SK-N-SH (cell line): ENCODE measurements around the gene MAP3K12. TPM values are rescaled to one million over a fixed set of nuclear protein-coding genes. Genes with fewer than 3 reads are reported as not detected.

Experiments
- CTCF ChIA-PET: fragments of 300-600, 350-600 bp; formaldehyde crosslinking; extraction: SDS; loops from one replicate; lab custom pipeline; 2021; lab: Yijun Ruan, JAX
- POLR2A ChIA-PET: fragments of 350-600 bp; sonication (Branson Sonifier 250); formaldehyde crosslinking; extraction: SDS; loops from one replicate; lab custom pipeline; 2020; ENCODE audit warnings: antibody characterized with exemption, inconsistent platforms; lab: Yijun Ruan, JAX
- DNase-seq: peaks from one replicate; pipeline ENCODE4 v3.0.0; 2012
- H2AFZ ChIP-seq: fragments of 200-600 bp; sonication (generic); 2 replicates; pipeline ENCODE4 v1.8.1; 2016; ENCODE audit warnings: antibody characterized with exemption, mild to moderate bottlenecking, low read depth
- H3F3A ChIP-seq: fragments of 200-600 bp; sonication (generic); replicated peaks from 2 replicates; pipeline ENCODE3; 2016; ENCODE audit warnings: antibody characterized with exemption, mild to moderate bottlenecking; ENCODE audit not compliant: insufficient read depth
- H3K27ac ChIP-seq, 2 experiments: fragments of 200-500 bp in 1 of 2; fragments of 200-600 bp in 1 of 2; sonication (Bioruptor generic) in 1 of 2; sonication (generic), shearing (Covaris generic) in 1 of 2; 2 replicates each; pipeline versions ENCODE4 v1.5.1 to v1.6.1; 2014 to 2016; ENCODE audit warnings: low read depth in 2 of 2, inconsistent platforms in 1 of 2, low read length in 1 of 2, mild to moderate bottlenecking in 1 of 2, mixed read lengths in 1 of 2
- H3K27me3 ChIP-seq: fragments of 200-600 bp; sonication (generic), shearing (Covaris generic); 2 replicates; pipeline ENCODE4 v1.6.1; 2016; ENCODE audit warnings: mixed run types; ENCODE audit not compliant: insufficient read depth
- H3K36me3 ChIP-seq, 2 experiments: fragments of 200-500 bp in 1 of 2; fragments of 200-600 bp in 1 of 2; sonication (Bioruptor generic) in 1 of 2; sonication (generic) in 1 of 2; replicated peaks in 1 of 2; 2 replicates each; pipeline versions ENCODE3 to v1.5.1; 2014 to 2016; ENCODE audit warnings: low read length in 1 of 2, mild to moderate bottlenecking in 1 of 2; ENCODE audit not compliant: insufficient read depth in 2 of 2, control insufficient read depth in 1 of 2
- H3K4me1 ChIP-seq, 2 experiments: fragments of 200-500 bp in 1 of 2; fragments of 200-600 bp in 1 of 2; sonication (Bioruptor generic) in 1 of 2; sonication (generic), shearing (Covaris generic) in 1 of 2; 2 replicates each; pipeline versions ENCODE4 v1.5.1 to v1.6.1; 2014 to 2016; ENCODE audit warnings: low read depth in 1 of 2, low read length in 1 of 2, mixed run types in 1 of 2; ENCODE audit not compliant: insufficient read depth in 2 of 2, control insufficient read depth in 1 of 2
- H3K4me2 ChIP-seq: fragments of 200-600 bp; sonication (generic), shearing (Covaris generic); 2 replicates; pipeline ENCODE4 v1.6.1; 2017; ENCODE audit warnings: mixed run types
- H3K4me3 ChIP-seq, 2 experiments: fragments of 200-500 bp in 1 of 2; fragments of 200-600 bp in 1 of 2; sonication (Bioruptor generic) in 1 of 2; sonication (generic), shearing (Covaris generic) in 1 of 2; 2 replicates each; pipeline versions ENCODE4 v1.5.1 to v1.8.1; 2014 to 2016; ENCODE audit warnings: low read depth in 2 of 2, inconsistent platforms in 1 of 2, low read length in 1 of 2, mild to moderate bottlenecking in 1 of 2, mixed read lengths in 1 of 2, moderate library complexity in 1 of 2
- H3K79me2 ChIP-seq: fragments of 200-600 bp; sonication (generic); 2 replicates; pipeline ENCODE4 v1.8.1; 2017; ENCODE audit warnings: mild to moderate bottlenecking; ENCODE audit not compliant: insufficient read depth
- H3K9ac ChIP-seq: fragments of 200-600 bp; sonication (generic); 2 replicates; pipeline ENCODE4 v1.6.1; 2017; ENCODE audit warnings: mixed run types
- H3K9me2 ChIP-seq: fragments of 200-600 bp; sonication (generic); 2 replicates; pipeline ENCODE4 v1.6.1; 2017; ENCODE audit warnings: mixed run types
- H3K9me3 ChIP-seq: fragments of 200-600 bp; sonication (generic); 2 replicates; pipeline ENCODE4 v1.6.1; 2017; ENCODE audit warnings: mixed run types, mild to moderate bottlenecking, moderate library complexity
- H4K20me1 ChIP-seq: fragments of 200-600 bp; sonication (generic); 2 replicates; pipeline ENCODE4 v1.6.1; 2017; ENCODE audit warnings: mild to moderate bottlenecking, mixed run types; ENCODE audit not compliant: insufficient read depth
- MEF2A ChIP-seq: IDR thresholded peaks from 2 replicates; pipeline ENCODE4 v1.4.0; 2012; ENCODE audit warnings: low read depth, borderline replicate concordance
- NFIC ChIP-seq: IDR thresholded peaks from 2 replicates; pipeline ENCODE4 v1.4.0; 2012; ENCODE audit warnings: borderline replicate concordance
- PBX3 ChIP-seq: IDR thresholded peaks from 2 replicates; pipeline ENCODE4; 2012
- RAD21 ChIP-seq: IDR thresholded peaks from 2 replicates; pipeline ENCODE4 v1.6.1; 2012; ENCODE audit warnings: mild to moderate bottlenecking, low read length
- SMC3 ChIP-seq: IDR thresholded peaks from 2 replicates; pipeline ENCODE4 v1.6.1; 2012; ENCODE audit warnings: low read depth, low read length, improper control_type of control experiment
- TAF1 ChIP-seq: IDR thresholded peaks from 2 replicates; pipeline ENCODE4 v1.6.1; 2012; ENCODE audit warnings: low read depth, mild to moderate bottlenecking, low read length, moderate library complexity, borderline replicate concordance
- WGBS: methylation state at CpG from one replicate; pipeline ENCODE4 v1.1.6; 2017; ENCODE audit warnings: low lambda C conversion rate; 5-methylcytosine and 5-hydroxymethylcytosine counted together
- polyA plus RNA-seq, 3 experiments: library from polyadenylated mRNA; depleted of rRNA; stranded (reverse); fragments of >200 nt; gene quantifications; 2 replicates each; pipeline ENCODE4 v1.2.3, GENCODE V29; 2012
- TF ChIP-seq, protein P1 (sequence below): IDR thresholded peaks from 2 replicates; pipeline ENCODE4 v1.4.0; 2012; ENCODE audit warnings: low read depth, borderline replicate concordance
- TF ChIP-seq, protein P2 (sequence below): IDR thresholded peaks from 2 replicates; pipeline ENCODE4 v1.4.0; 2012; ENCODE audit warnings: low read depth, borderline replicate concordance

MAP3K12 gene
- polyA plus RNA-seq, 1 of the 3 experiments (the other 2 are of a cell fraction), result 57.6 TPM

DNA sequence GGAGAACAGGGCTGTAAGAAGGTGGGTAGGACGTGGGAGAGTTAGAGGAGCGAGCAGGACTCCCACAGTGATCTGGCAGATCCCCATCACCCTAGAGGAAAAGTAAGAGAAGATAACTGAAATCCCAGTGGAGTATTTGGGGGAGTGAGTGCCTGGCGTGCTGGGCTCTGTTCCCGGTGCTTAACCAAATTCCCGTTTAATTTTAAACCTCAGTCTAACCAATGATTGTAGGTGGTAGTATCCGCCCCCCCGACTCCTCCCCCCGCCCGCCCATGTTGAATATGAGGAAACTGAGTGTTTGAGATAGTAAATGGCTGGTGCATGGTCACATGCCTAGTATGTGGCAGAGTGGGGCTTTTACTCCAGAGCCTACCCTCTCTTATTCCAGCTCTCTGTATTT, 3.1 kb upstream of the MAP3K12 start:
- DNase-seq, result no peak
- no peak for TF ChIP-seq NFIC
- TF ChIP-seq MEF2A, result no peak
- no peak for TF ChIP-seq SMC3
- no peak for TF ChIP-seq TAF1
- TF ChIP-seq PBX3, result no peak
- TF ChIP-seq, protein P1, sequence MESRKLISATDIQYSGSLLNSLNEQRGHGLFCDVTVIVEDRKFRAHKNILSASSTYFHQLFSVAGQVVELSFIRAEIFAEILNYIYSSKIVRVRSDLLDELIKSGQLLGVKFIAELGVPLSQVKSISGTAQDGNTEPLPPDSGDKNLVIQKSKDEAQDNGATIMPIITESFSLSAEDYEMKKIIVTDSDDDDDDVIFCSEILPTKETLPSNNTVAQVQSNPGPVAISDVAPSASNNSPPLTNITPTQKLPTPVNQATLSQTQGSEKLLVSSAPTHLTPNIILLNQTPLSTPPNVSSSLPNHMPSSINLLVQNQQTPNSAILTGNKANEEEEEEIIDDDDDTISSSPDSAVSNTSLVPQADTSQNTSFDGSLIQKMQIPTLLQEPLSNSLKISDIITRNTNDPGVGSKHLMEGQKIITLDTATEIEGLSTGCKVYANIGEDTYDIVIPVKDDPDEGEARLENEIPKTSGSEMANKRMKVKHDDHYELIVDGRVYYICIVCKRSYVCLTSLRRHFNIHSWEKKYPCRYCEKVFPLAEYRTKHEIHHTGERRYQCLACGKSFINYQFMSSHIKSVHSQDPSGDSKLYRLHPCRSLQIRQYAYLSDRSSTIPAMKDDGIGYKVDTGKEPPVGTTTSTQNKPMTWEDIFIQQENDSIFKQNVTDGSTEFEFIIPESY, result no peak
- no peaks in the 10 kb centered on the region for H3K27me3 ChIP-seq
- POLR2A ChIA-PET, result interaction anchor here (2.4 to 2.8 kb wide), 3 partner anchors 10 to 181 kb away, joined by 15 to 18 read pairs (median 16); partner anchors contain the start of gene AAAS
- H3K4me1 ChIP-seq, result peaks cover 25 to 32% of the 10 kb centered on the region in 2 experiments
- H3K9me2 ChIP-seq, result no peaks in the 10 kb centered on the region
- H2AFZ ChIP-seq, result no peak overlapping the region
- peaks cover 40% of the 10 kb centered on the region for H3K79me2 ChIP-seq
- H3K27ac ChIP-seq, result peak overlapping the region; percentile 94 to 100; a peak in 3 of 4 replicates
- H3F3A ChIP-seq, result peaks cover 28% of the 10 kb centered on the region
- peak overlapping the region; percentile 96 for H3K4me2 ChIP-seq
- H3K9ac ChIP-seq, result peak overlapping the region; percentile 93
- CTCF ChIA-PET, result interaction anchor here (1.3 to 8.2 kb wide), 5 partner anchors 25 to 179 kb away, joined by 3 to 46 read pairs (median 9); partner anchors contain the start of gene AAAS
- WGBS, result 50% methylated on average over 9 of the region's 9 CpGs
- H3K9me3 ChIP-seq, result no peaks in the 10 kb centered on the region
- no peaks in the 10 kb centered on the region for H4K20me1 ChIP-seq
- peaks cover 10 to 43% of the 10 kb centered on the region in 2 experiments for H3K36me3 ChIP-seq
- peak overlapping the region; percentile 52 to 75 for H3K4me3 ChIP-seq

DNA sequence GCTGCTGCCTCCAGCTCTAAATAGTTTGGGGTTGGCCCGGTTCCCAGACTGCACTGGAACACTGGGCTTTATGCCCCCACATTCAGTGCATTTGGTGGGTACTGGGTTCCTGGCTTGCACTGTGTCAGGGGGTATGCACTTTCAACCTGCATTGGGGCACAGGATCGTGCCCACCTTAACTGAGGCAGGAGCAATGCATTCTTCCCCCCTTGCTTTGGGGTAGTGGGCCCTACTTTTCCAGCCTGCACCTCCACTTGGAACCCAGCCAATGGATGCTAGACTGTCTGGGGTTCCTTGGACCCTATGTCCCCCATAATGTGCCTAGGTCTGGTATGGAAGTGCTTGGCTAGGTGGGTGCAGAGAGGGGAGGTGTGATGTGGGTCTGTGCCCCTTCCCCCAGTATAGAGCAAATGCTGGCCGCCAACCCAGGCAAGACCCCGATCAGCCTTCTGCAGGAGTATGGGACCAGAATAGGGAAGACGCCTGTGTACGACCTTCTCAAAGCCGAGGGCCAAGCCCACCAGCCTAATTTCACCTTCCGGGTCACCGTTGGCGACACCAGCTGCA, 2.4 kb upstream of the MAP3K12 start:
- ChIA-PET CTCF (interaction anchor here (1.0 to 8.2 kb wide), 10 partner anchors 7 to 178 kb away, joined by 3 to 46 read pairs (median 4); partner anchors contain the start of gene AAAS), POLR2A (interaction anchor here (0.6 to 2.8 kb wide), 18 partner anchors 10 to 180 kb away, joined by 3 to 18 read pairs (median 7); partner anchors contain the start of genes AAAS, ATP5MC2, PRR13 and SP1)
- Histone ChIP-seq H3K4me2 (peak overlapping the region; percentile 96), H4K20me1 (no peaks in the 10 kb centered on the region)
- peak; percentile 69; the same call in 1 of the 2 replicates for TF ChIP-seq NFIC
- TF ChIP-seq RAD21, result no peak
- TF ChIP-seq, protein P2, sequence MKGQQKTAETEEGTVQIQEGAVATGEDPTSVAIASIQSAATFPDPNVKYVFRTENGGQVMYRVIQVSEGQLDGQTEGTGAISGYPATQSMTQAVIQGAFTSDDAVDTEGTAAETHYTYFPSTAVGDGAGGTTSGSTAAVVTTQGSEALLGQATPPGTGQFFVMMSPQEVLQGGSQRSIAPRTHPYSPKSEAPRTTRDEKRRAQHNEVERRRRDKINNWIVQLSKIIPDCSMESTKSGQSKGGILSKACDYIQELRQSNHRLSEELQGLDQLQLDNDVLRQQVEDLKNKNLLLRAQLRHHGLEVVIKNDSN, result no peak
- TF ChIP-seq, all 33 proteins: peak for 1
- peak overlapping the region; percentile 93 for H3K9ac ChIP-seq
- peaks cover 32 to 33% of the 10 kb centered on the region in 2 experiments for H3K4me1 ChIP-seq
- DNase-seq, result no peak
- peak overlapping the region; percentile 94 to 100 for H3K27ac ChIP-seq
- H2AFZ ChIP-seq, result peak overlapping the region; percentile 94
- 15% methylated on average over 7 of the region's 10 CpGs for WGBS
- no peaks in the 10 kb centered on the region for H3K27me3 ChIP-seq
- H3K9me3 ChIP-seq, result no peaks in the 10 kb centered on the region
- peak overlapping the region; percentile 52 to 75 for H3K4me3 ChIP-seq
- H3K79me2 ChIP-seq, result peaks cover 46% of the 10 kb centered on the region
- H3K9me2 ChIP-seq, result no peaks in the 10 kb centered on the region
- peaks cover 28% of the 10 kb centered on the region for H3F3A ChIP-seq
- peaks cover 9 to 37% of the 10 kb centered on the region in 2 experiments for H3K36me3 ChIP-seq
